Measurements from ENCODE around the gene CREBZF.

The CREBZF gene

DNA sequence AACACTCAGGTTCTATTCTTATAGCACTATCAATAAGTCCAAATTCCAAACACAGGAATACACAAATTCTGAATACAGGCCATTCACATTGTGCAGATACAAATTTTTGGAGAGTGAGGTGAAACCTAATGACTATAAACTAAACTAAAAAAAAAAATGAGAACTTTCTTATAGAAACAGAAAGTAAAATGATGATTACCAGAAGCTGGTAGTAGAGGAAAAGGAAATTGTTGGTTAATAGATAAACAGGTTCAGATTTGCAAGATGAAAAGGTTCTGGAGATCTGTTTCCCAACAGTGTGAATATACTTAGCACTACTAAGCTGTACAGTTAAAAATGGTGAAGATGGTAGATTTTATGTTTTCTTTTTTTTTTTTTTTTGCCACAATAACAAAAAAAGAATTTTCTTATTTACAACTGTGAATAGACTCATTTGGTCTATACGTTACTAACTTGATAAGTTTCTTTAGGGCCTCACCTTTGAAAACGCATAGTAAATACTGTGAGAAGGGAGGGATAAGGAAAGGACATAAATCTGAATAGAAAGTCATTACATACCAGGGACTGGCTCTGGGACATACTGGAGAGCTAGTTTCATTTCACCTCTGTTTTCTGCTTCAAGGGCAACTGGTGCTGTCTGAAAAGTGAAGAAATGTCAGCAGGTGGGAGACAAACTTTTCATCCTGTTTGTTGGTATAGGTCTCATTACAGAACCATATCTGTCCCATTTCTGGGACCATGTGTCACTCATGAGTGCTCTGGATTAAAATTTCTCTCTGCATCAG, 35.2 kb upstream of the CREBZF start:
- in situ Hi-C loops (cut with HindIII; ENCODE audit: low sequenced_read_pairs): no loop called here
- H3K4me3 ChIP-seq (ENCODE audit: low read depth, low read length): no peak overlapping the region
- DNase-seq (ENCODE audit: low read depth, low spot score): no peak
- TF ChIP-seq, protein P1, sequence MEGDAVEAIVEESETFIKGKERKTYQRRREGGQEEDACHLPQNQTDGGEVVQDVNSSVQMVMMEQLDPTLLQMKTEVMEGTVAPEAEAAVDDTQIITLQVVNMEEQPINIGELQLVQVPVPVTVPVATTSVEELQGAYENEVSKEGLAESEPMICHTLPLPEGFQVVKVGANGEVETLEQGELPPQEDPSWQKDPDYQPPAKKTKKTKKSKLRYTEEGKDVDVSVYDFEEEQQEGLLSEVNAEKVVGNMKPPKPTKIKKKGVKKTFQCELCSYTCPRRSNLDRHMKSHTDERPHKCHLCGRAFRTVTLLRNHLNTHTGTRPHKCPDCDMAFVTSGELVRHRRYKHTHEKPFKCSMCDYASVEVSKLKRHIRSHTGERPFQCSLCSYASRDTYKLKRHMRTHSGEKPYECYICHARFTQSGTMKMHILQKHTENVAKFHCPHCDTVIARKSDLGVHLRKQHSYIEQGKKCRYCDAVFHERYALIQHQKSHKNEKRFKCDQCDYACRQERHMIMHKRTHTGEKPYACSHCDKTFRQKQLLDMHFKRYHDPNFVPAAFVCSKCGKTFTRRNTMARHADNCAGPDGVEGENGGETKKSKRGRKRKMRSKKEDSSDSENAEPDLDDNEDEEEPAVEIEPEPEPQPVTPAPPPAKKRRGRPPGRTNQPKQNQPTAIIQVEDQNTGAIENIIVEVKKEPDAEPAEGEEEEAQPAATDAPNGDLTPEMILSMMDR (IDR thresholded peaks at IDR 0.05; ENCODE audit: low read depth, low read length): no peak

DNA sequence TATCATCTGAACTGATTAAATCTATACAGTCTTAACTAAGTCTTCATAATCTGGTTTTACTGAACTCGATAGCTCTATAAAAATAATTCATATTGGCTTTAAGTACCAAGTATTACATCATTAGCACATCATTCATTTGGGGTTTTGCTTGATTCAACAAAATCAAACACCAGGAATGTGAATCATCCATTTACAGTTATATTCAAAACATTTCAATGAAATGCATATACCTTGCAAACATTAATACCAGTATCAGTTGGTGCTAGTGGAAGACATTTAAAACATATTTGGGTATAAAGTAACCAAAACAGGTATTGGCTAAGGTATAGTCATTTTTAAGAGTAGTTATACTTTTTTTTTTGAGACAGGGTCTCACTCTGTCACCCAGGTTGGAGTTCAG, 33.3 kb upstream of the CREBZF start:
- in situ Hi-C loops (cut with HindIII; ENCODE audit: low sequenced_read_pairs): no loop called here
- no peak overlapping the region for H3K4me3 ChIP-seq (ENCODE audit: low read depth, low read length)

DNA sequence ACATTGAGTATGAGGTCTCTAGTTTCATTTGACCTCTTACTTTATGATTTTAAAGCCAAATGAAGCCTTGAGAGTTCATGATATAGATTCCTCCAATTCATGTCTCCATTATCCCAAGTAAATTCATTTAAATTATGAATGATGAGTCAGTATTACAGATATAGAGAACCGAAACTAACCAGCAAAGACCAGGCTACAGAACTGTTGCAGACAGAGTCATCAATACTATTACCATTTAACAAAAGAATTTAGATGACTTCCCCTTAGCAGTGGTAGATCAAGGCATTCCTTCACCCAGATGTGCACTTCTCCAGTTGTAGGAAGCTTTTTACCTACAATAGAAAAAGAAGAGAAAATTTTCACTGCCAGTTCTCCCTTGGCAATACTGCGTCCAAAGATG, 32.8 kb upstream of the CREBZF start:
- no peak overlapping the region for H3K4me3 ChIP-seq (ENCODE audit: low read depth, low read length)
- TF ChIP-seq, protein P1 (IDR thresholded peaks at IDR 0.05; ENCODE audit: low read depth, low read length): no peak
- in situ Hi-C loops (cut with HindIII; ENCODE audit: low sequenced_read_pairs): no loop called here
- no peak for DNase-seq (ENCODE audit: low read depth, low spot score)

More for the DNA sequence above, 33.3 kb upstream of the CREBZF start:
- TF ChIP-seq, protein P1 (IDR thresholded peaks at IDR 0.05; ENCODE audit: low read depth, low read length): no peak
- DNase-seq (ENCODE audit: low read depth, low spot score): no peak

DNA sequence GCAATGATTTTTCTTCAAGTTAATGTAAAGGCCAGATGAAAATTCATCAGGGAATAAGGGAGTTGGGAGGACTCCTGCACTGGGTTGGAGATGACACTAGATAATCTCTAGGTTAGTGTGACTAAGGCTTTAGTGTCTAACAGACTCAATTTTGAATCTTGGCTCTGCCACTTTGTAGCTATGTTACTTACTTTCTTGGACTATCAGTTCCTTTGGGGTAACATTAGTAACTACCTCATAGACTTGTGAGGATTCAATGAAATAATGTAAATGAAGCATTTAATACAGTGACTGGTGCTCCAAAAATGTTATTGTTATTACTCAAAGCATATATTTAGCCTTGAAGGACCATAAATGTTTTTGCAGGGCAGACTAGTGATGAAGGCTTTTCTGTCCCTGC, 30.6 kb upstream of the CREBZF start:
- TF ChIP-seq, protein P1 (IDR thresholded peaks at IDR 0.05; ENCODE audit: low read depth, low read length): no peak
- no peak overlapping the region for H3K4me3 ChIP-seq (ENCODE audit: low read depth, low read length)
- DNase-seq (ENCODE audit: low read depth, low spot score): no peak
- in situ Hi-C loops (cut with HindIII; ENCODE audit: low sequenced_read_pairs): no loop called here

DNA sequence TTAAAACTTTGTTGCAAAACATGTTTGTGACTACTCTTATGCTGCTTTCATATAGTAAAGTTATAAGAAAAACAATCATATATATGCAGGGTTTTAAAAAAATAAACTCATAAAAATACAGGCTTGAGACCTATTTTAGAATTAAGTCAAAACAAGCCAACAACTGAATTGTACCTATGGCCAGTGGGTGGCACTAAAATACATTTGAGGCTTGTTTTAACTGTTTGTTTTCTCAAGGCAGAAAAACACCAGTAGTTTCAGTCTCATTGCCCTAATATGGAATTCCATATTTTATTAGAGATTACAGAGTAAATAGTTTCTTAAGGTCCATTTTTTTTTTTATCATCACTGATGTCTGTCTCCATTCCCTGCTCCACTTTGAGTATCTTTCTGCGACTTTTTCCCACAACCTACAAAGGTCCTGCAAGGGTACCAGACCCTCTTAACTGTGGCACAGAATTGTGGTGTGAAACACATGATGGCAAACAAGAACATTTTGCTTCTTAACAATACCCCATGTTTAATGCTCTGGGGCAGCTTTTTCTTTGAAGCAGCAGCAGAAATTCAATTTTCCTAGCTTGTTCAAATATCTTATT, 29.6 kb upstream of the CREBZF start:
- TF ChIP-seq, protein P1 (IDR thresholded peaks at IDR 0.05; ENCODE audit: low read depth, low read length): peak; percentile 59
- in situ Hi-C loops (cut with HindIII; ENCODE audit: low sequenced_read_pairs): no loop called here
- no peak overlapping the region for H3K4me3 ChIP-seq (ENCODE audit: low read depth, low read length)
- peak; percentile 59 for DNase-seq (ENCODE audit: low read depth, low spot score)

DNA sequence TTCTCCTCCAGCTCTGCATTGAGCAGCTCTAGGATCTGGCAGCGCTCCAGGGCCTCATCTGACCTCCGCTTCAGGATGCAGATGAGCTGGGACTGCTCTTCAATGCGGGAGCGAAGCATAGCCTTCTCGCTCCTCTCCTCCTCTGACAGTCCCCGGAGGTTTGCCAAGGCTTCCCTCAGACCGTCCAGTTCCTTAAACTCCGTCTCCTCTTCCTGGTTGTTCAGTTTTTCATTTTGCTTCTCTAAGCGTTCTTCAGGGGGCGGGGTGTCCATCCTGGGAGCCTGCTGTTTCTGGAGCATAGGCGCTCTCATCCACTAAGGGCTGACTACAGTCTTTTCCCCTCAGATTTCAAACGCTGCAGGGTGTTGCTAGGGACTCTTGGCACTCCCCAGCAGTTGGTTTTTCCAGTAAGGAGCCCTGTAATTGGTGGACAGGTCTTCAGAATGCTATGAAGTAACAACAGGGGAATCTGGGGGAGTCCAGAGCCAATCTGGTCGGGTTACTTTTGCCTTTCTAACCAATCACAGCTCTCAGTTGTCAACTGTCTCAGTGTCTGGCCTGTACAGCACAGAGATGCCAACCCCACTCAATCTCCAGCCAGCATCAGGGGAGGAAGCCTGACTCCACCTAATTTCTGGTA, 21.0 kb upstream of the CREBZF start, which contains the start of gene CCDC89:
Gene CCDC89, minus strand, starts transcription at position 376 of the 640 bp plus-strand sequence. Its CDS starts 65 bp downstream, at position 311.
- TF ChIP-seq, protein P1 (IDR thresholded peaks at IDR 0.05; ENCODE audit: low read depth, low read length): no peak
- in situ Hi-C loops (cut with HindIII; ENCODE audit: low sequenced_read_pairs): no loop called here
- peak within 1 kb of the TSS; percentile 31 for H3K4me3 ChIP-seq (ENCODE audit: low read depth, low read length)
- DNase-seq (ENCODE audit: low read depth, low spot score): peak; percentile 94
